PC-9 (cell line): ENCODE measurements around the gene COA8. TPM values are rescaled to one million over a fixed set of nuclear protein-coding genes. Genes with fewer than 3 reads are reported as not detected.

ENCODE experiments used
- BruUV-seq: library from RNA; stranded (reverse); fragments of 400-500 nt; replicated peaks from 2 replicates; lab custom pipeline; 2021; lab: Mats Ljungman, UMichigan
- CTCF ChIA-PET: fragments of 300-600 bp; sonication (Branson Sonifier 250); formaldehyde crosslinking; loops from one replicate; lab custom pipeline; 2022; ENCODE audit warnings: antibody characterized with exemption; lab: Charles Lee
- POLR2A ChIA-PET: fragments of 300-600 bp; sonication (Branson Sonifier 250); formaldehyde crosslinking; loops from one replicate; lab custom pipeline; 2022; ENCODE audit warnings: antibody characterized with exemption; ENCODE audit not compliant: unreplicated experiment; lab: Charles Lee
- DNase-seq, 2 experiments: peaks; one replicate each; pipeline versions ENCODE4 v3.0.0 to v3.0.0-alpha.2; 2015 to 2022; ENCODE audit warnings: mixed read lengths in 1 of 2
- H2AFZ ChIP-seq: fragments of 200-600 bp; sonication (generic); 2 replicates; pipeline ENCODE4 v1.8.1; 2017; ENCODE audit warnings: antibody characterized with exemption
- H3F3A ChIP-seq: fragments of 200-600 bp; sonication (generic); 2 replicates; pipeline ENCODE4 v1.8.1; 2017; ENCODE audit warnings: antibody characterized with exemption, mild to moderate bottlenecking, low read depth; ENCODE audit not compliant: insufficient read depth
- H3K27ac ChIP-seq: fragments of 200-600 bp; sonication (generic); 2 replicates; pipeline ENCODE4 v1.6.1; 2016; ENCODE audit warnings: mixed run types
- H3K27me3 ChIP-seq: fragments of 200-600 bp; sonication (generic); 2 replicates; pipeline ENCODE4 v1.6.1; 2016; ENCODE audit warnings: low read depth, mixed run types; ENCODE audit not compliant: insufficient read depth
- H3K36me3 ChIP-seq: fragments of 200-600 bp; sonication (generic); 2 replicates; pipeline ENCODE4 v1.6.1; 2016; ENCODE audit warnings: low read depth, mixed run types
- H3K4me1 ChIP-seq: fragments of 200-600 bp; sonication (generic); replicated peaks from 2 replicates; pipeline ENCODE4 v1.6.1; 2016; ENCODE audit warnings: mixed run types; ENCODE audit not compliant: insufficient read depth
- H3K4me2 ChIP-seq: fragments of 200-600 bp; sonication (generic); 2 replicates; pipeline ENCODE4 v1.6.1; 2017; ENCODE audit warnings: mixed run types
- H3K4me3 ChIP-seq: fragments of 200-600 bp; sonication (generic); 2 replicates; pipeline ENCODE4 v1.6.1; 2016; ENCODE audit warnings: mixed run types
- H3K79me2 ChIP-seq: fragments of 200-600 bp; sonication (generic); 2 replicates; pipeline ENCODE4 v1.6.1; 2017; ENCODE audit warnings: low read depth, mixed run types
- H3K9me2 ChIP-seq: fragments of 200-600 bp; sonication (generic); 2 replicates; pipeline ENCODE4 v1.8.1; 2017; ENCODE audit warnings: mild to moderate bottlenecking; ENCODE audit not compliant: insufficient read depth
- H3K9me3 ChIP-seq: fragments of 200-600 bp; sonication (generic); 2 replicates; pipeline ENCODE4 v1.8.1; 2016; ENCODE audit warnings: low read depth; ENCODE audit not compliant: insufficient read depth
- H4K20me1 ChIP-seq: fragments of 200-600 bp; sonication (generic); 2 replicates; pipeline ENCODE4 v1.8.1; 2017; ENCODE audit not compliant: insufficient read depth
- EZH2 ChIP-seq: fragments of 200-600 bp; sonication (generic); IDR thresholded peaks from 2 replicates; pipeline ENCODE4 v1.8.0; 2017; ENCODE audit warnings: antibody characterized with exemption, low read depth
- intact Hi-C: fragments of 100-400 bp; cut with micrococcal nuclease; formaldehyde crosslinking; loops from one replicate; pipeline ENCODE4 v1.10.0; 2022; ENCODE audit not compliant: unreplicated experiment
- total RNA-seq: library from RNA; stranded (reverse); gene quantifications from 2 replicates; pipeline ENCODE4 v1.2.3, GENCODE V29; 2021
- TF ChIP-seq, protein P1 (sequence below): fragments of 200-600 bp; sonication (generic); conservative IDR thresholded peaks from 2 replicates; pipeline ENCODE4 v1.6.1; 2017; ENCODE audit warnings: mixed run types, antibody characterized with exemption, mild to moderate bottlenecking, moderate library complexity

The COA8 gene
- total RNA-seq, 1 experiment from 2014 or later: 101 TPM

DNA sequence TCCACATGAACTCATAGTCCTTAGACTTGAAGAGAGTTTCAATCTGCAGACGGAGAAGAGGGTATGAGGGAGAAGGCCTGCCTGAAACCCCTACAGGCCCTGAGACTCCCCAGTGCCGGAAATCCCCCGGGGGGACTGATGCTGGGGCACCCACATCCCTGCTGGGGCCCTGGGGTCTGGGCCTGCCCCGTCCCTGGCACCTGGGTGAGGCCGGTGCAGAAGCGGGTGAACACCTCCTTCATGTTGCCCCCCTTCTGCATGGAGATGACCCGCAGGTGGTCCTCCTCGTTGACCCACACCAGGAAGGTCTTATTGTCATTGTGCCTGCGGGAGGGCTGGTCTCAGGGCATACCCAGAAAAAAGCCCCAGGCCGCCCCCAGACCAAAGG is 42.5 kb upstream of the COA8 start:
- Histone ChIP-seq H3K9me2 (no peaks in the 10 kb centered on the region), H4K20me1 (peaks cover 21% of the 10 kb centered on the region), H3K27me3 (no peaks in the 10 kb centered on the region), H3K4me3 (peak overlapping the region; percentile 66; the same call in 1 of the 2 replicates), H3K36me3 (no peaks in the 10 kb centered on the region), H3K79me2 (no peaks in the 10 kb centered on the region), H3K9me3 (no peaks in the 10 kb centered on the region), H3K4me1 (peaks cover 11% of the 10 kb centered on the region), H3F3A (peaks cover 62% of the 10 kb centered on the region), H2AFZ (no peak overlapping the region), H3K27ac (peak overlapping the region; percentile 16; the same call in 1 of the 2 replicates), H3K4me2 (peak overlapping the region; percentile 73)
- intact Hi-C loops: loop anchor here (5.0 kb wide), 1 partner anchor 42 kb away; the partner anchor contains the start of genes BAG5 and COA8
- no peak for DNase-seq
- no TSS peak for BruUV-seq
- ChIA-PET CTCF (interaction anchor here (0.6 to 2.2 kb wide), 4 partner anchors 20 to 28 kb away, joined by 5 to 15 read pairs (median 7); no protein-coding TSS in a partner anchor), POLR2A (interaction anchor here (1.0 kb wide), 1 partner anchor 20 kb away, joined by 3 read pairs; no protein-coding TSS in a partner anchor)
- no peak for TF ChIP-seq EZH2
- TF ChIP-seq, protein P1, sequence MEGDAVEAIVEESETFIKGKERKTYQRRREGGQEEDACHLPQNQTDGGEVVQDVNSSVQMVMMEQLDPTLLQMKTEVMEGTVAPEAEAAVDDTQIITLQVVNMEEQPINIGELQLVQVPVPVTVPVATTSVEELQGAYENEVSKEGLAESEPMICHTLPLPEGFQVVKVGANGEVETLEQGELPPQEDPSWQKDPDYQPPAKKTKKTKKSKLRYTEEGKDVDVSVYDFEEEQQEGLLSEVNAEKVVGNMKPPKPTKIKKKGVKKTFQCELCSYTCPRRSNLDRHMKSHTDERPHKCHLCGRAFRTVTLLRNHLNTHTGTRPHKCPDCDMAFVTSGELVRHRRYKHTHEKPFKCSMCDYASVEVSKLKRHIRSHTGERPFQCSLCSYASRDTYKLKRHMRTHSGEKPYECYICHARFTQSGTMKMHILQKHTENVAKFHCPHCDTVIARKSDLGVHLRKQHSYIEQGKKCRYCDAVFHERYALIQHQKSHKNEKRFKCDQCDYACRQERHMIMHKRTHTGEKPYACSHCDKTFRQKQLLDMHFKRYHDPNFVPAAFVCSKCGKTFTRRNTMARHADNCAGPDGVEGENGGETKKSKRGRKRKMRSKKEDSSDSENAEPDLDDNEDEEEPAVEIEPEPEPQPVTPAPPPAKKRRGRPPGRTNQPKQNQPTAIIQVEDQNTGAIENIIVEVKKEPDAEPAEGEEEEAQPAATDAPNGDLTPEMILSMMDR: no peak

DNA sequence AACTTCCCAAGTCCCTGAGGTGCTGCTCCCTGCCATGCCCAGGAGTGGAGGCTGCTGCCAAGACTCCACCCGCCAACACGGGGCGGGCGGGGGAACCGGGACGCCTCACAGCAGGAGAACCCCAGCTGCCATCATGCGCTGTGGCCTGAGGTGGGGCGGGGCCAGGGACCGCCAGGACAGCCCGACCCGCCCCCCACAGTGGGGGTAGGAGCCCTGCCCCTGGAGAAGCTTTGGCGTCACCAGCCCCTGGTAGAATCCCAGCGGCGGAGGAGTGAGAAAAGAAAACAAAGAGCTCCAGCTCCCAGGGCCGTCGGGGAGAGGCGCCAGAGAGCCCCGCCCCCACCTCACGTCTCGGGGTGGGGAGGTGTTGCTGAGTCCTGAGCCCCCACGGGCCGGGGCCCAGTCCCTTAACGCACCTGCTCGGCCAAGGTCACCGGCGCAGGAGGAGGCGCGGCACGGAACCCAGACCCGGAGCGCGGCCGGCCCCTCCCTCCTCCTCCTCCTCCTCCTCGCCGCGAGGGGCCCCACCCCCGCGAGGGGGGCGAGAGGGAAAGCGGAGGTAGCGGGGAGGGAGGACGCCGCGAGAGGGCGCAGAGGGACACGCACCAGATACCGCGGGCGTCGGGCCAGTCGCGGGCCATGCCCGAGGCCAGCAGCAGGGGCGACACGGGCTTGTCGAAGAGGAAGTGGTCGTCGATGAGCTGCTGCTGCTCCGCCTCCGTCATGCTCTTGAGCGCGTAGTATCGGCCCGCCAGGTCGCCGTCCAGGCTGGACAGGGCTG is 41.9 kb upstream of the COA8 start:
- H3K9me3 ChIP-seq: no peaks in the 10 kb centered on the region
- peak overlapping the region; percentile 66 for H3K4me3 ChIP-seq
- H3K27me3 ChIP-seq: no peaks in the 10 kb centered on the region
- BruUV-seq: TSS peak; percentile 44
- DNase-seq: peak; percentile 82 to 95
- no peaks in the 10 kb centered on the region for H3K36me3 ChIP-seq
- H3K79me2 ChIP-seq: no peaks in the 10 kb centered on the region
- peak overlapping the region; percentile 76 for H2AFZ ChIP-seq
- peaks cover 21% of the 10 kb centered on the region for H4K20me1 ChIP-seq
- POLR2A ChIA-PET: interaction anchor here (0.6 to 1.0 kb wide), 5 partner anchors 19 to 587 kb away, joined by 3 to 5 read pairs (median 3); no protein-coding TSS in a partner anchor
- no peaks in the 10 kb centered on the region for H3K9me2 ChIP-seq
- CTCF ChIA-PET: interaction anchor here (0.6 to 2.2 kb wide), 7 partner anchors 13 to 41 kb away, joined by 3 to 15 read pairs (median 5); no protein-coding TSS in a partner anchor
- H3K4me1 ChIP-seq: peaks cover 11% of the 10 kb centered on the region
- intact Hi-C loops: loop anchor here (1.0 to 5.0 kb wide), 3 partner anchors 19 to 41 kb away; partner anchors contain the start of genes BAG5 and COA8
- peak overlapping the region; percentile 16 for H3K27ac ChIP-seq
- peak overlapping the region; percentile 73 for H3K4me2 ChIP-seq
- TF ChIP-seq, protein P1: peak; percentile 81
- TF ChIP-seq EZH2: no peak
- H3F3A ChIP-seq: peaks cover 62% of the 10 kb centered on the region

DNA sequence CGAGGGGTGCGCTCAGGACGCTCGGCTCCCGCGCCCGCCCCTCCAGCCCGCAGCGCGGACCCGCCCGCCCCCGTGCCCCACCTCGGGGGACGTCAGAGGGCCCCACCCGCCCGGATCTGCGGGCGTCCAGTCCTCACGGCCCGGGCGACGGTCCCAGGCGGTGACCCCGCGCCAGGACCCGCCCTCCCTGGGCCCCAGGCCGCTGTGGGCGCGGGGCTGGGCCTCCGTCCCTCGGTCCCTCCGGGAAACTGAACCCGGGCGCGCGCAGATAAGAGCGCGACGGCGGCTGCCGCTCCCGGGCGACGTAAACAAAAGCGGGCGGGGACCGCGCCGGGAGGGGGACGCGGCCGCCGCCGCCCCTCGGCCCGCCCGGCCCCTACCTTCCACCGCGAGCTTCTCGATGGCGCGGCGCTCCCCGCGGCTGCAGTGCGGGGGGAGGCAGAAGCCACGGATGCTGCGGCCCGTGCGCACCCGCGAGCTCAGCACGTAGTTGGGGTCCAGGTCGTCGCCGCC is 41.3 kb upstream of the COA8 start:
- BruUV-seq: no TSS peak
- intact Hi-C loops: loop anchor here (1.0 to 5.0 kb wide), 3 partner anchors 19 to 41 kb away; partner anchors contain the start of genes BAG5 and COA8
- no peaks in the 10 kb centered on the region for H3K9me3 ChIP-seq
- no peaks in the 10 kb centered on the region for H3K36me3 ChIP-seq
- ChIA-PET POLR2A (interaction anchor here (0.6 to 0.8 kb wide), 3 partner anchors 19 to 588 kb away, joined by 3 to 4 read pairs (median 3); no protein-coding TSS in a partner anchor), CTCF (interaction anchor here (0.6 to 2.2 kb wide), 8 partner anchors 12 to 546 kb away, joined by 3 to 15 read pairs (median 3); no protein-coding TSS in a partner anchor)
- no peaks in the 10 kb centered on the region for H3K9me2 ChIP-seq
- H3K4me1 ChIP-seq: peaks cover 11% of the 10 kb centered on the region
- TF ChIP-seq, protein P1: no peak
- no peak for TF ChIP-seq EZH2
- H3K4me2 ChIP-seq: peak overlapping the region; percentile 73
- H3K79me2 ChIP-seq: no peaks in the 10 kb centered on the region
- H2AFZ ChIP-seq: peak overlapping the region; percentile 76
- H3K4me3 ChIP-seq: peak overlapping the region; percentile 66
- peaks cover 56% of the 10 kb centered on the region for H3F3A ChIP-seq
- peaks cover 18% of the 10 kb centered on the region for H4K20me1 ChIP-seq
- H3K27ac ChIP-seq: no peak overlapping the region
- no peaks in the 10 kb centered on the region for H3K27me3 ChIP-seq
- no peak for DNase-seq
